Left ventricle myocardium inferior (tissue), 1 donor: Measurements from ENCODE around the gene VTI1A. TPM values are rescaled to one million over a fixed set of nuclear protein-coding genes. Genes with fewer than 3 reads are reported as not detected.

Source experiments
- DNase-seq: peaks from one replicate; pipeline ENCODE4 v3.0.0-alpha.2; 2020
- H3K27ac ChIP-seq: fragments of 200-600 bp; replicated peaks from 2 replicates; pipeline ENCODE4 v1.8.0; 2021
- H3K27me3 ChIP-seq: fragments of 200-600 bp; 2 replicates; pipeline ENCODE4 v1.8.0; 2021; ENCODE audit warnings: low read depth
- H3K36me3 ChIP-seq: fragments of 200-600 bp; 2 replicates; pipeline ENCODE4 v1.8.0; 2021
- H3K4me1 ChIP-seq: fragments of 200-600 bp; 2 replicates; pipeline ENCODE4 v1.8.0; 2021
- H3K4me3 ChIP-seq: fragments of 200-600 bp; 2 replicates; pipeline ENCODE4 v1.8.0; 2021; ENCODE audit warnings: mild to moderate bottlenecking, moderate library complexity
- H3K9me3 ChIP-seq: fragments of 200-600 bp; replicated peaks from 2 replicates; pipeline ENCODE4 v1.8.0; 2021
- intact Hi-C: fragments of 100-400 bp; cut with micrococcal nuclease; formaldehyde crosslinking; loops from one replicate; pipeline ENCODE4 v1.11.0; 2022
- total RNA-seq: library from RNA; stranded (reverse); fragmentation: NEBNext Ultra II Directional; extraction: Animal tissue kit (Norgen Biotek cat#: 25700); gene quantifications from one replicate; pipeline ENCODE4 v1.2.1, GENCODE V29; 2021
- TF ChIP-seq, protein P1 (sequence below): fragments of 200-600 bp; IDR thresholded peaks from 2 replicates; pipeline ENCODE4 v1.8.0; 2021; ENCODE audit warnings: antibody characterized with exemption, mild to moderate bottlenecking, borderline replicate concordance
- donor health status: DM: no; HTN: yes; CAD: no; lungs with severe emphysema.

VTI1A gene
- total RNA-seq, 1 donor from 2014 or later = 20.5 TPM

DNA sequence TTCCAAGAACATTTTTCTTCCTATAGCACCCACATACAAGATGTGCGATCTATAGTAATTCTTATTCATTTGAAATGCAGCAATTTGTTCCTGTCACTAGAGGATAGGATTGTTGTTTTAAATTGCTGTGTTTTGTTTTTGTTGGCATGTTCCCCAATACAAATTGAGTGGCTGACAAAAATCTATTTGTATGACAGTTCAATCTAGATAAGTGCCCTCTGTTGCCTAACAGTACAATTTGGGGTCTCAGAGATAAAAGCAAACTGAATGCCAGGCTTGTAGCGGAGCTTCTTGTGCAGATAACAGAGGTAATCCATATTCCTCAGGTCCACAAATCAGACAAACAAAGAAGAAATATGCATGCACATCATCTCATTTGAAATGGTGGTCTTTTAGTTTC is 68.8 kb downstream of the VTI1A start:
- intact Hi-C loops = no loop called here
- Histone ChIP-seq H3K4me3 (no peak overlapping the region), H3K9me3 (no peaks in the 10 kb centered on the region), H3K36me3 (no peaks in the 10 kb centered on the region), H3K27me3 (no peaks in the 10 kb centered on the region), H3K4me1 (no peaks in the 10 kb centered on the region), H3K27ac (no peak overlapping the region)
- no peak for DNase-seq
- TF ChIP-seq, protein P1, sequence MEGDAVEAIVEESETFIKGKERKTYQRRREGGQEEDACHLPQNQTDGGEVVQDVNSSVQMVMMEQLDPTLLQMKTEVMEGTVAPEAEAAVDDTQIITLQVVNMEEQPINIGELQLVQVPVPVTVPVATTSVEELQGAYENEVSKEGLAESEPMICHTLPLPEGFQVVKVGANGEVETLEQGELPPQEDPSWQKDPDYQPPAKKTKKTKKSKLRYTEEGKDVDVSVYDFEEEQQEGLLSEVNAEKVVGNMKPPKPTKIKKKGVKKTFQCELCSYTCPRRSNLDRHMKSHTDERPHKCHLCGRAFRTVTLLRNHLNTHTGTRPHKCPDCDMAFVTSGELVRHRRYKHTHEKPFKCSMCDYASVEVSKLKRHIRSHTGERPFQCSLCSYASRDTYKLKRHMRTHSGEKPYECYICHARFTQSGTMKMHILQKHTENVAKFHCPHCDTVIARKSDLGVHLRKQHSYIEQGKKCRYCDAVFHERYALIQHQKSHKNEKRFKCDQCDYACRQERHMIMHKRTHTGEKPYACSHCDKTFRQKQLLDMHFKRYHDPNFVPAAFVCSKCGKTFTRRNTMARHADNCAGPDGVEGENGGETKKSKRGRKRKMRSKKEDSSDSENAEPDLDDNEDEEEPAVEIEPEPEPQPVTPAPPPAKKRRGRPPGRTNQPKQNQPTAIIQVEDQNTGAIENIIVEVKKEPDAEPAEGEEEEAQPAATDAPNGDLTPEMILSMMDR = no peak

DNA sequence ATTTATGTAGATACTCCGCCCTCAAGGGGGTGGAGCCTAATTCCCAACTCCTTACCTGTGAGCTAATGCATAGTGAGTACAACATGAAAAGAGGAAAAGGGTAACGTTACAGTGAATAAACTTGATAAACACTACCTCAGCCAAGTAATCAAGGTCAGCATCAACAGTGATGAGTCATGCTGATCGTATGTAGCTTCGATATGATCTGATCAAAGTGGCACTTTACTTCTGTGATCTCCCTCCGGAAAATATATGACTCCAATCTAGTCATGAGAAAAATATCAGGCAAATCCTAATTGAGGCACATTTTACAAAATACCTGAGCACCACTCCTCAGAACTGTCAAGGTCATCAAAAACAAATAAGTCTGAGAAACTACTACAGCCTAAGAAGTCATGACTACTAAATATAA is 70.4 kb downstream of the VTI1A start:
- intact Hi-C loops = no loop called here

GRCh38 chr10:112519133-112519761 is 72.2 kb downstream of the VTI1A start:
- intact Hi-C loops = no loop called here
- H3K36me3 ChIP-seq = no peaks in the 10 kb centered on the region
- TF ChIP-seq, protein P1 = no peak

More for the DNA sequence above, 70.4 kb downstream of the VTI1A start:
- H3K27me3 ChIP-seq = no peaks in the 10 kb centered on the region
- H3K9me3 ChIP-seq = no peaks in the 10 kb centered on the region
- TF ChIP-seq, protein P1 = no peak
- no peak overlapping the region for H3K27ac ChIP-seq
- H3K4me3 ChIP-seq = no peak overlapping the region
- no peak for DNase-seq
- no peaks in the 10 kb centered on the region for H3K4me1 ChIP-seq
- H3K36me3 ChIP-seq = no peaks in the 10 kb centered on the region

GRCh38 chr10:112520914-112521313 is 73.9 kb downstream of the VTI1A start:
- Histone ChIP-seq H3K4me1 (no peaks in the 10 kb centered on the region), H3K27ac (no peak overlapping the region), H3K36me3 (no peaks in the 10 kb centered on the region), H3K4me3 (no peak overlapping the region), H3K27me3 (no peaks in the 10 kb centered on the region), H3K9me3 (no peaks in the 10 kb centered on the region)
- no peak for DNase-seq
- intact Hi-C loops = no loop called here
- TF ChIP-seq, protein P1 = no peak

More at GRCh38 chr10:112519133-112519761, 72.2 kb downstream of the VTI1A start:
- DNase-seq = no peak
- H3K4me3 ChIP-seq = no peak overlapping the region
- no peaks in the 10 kb centered on the region for H3K27me3 ChIP-seq
- no peak overlapping the region for H3K27ac ChIP-seq
- H3K4me1 ChIP-seq = no peaks in the 10 kb centered on the region
- no peaks in the 10 kb centered on the region for H3K9me3 ChIP-seq

- H3K4me3 ChIP-seq = no peak overlapping the region
- no peak overlapping the region for H3K27ac ChIP-seq
- DNase-seq = no peak
- no peaks in the 10 kb centered on the region for H3K4me1 ChIP-seq
- no peaks in the 10 kb centered on the region for H3K9me3 ChIP-seq
- no peaks in the 10 kb centered on the region for H3K36me3 ChIP-seq
- intact Hi-C loops = no loop called here
- H3K27me3 ChIP-seq = no peaks in the 10 kb centered on the region
- TF ChIP-seq, protein P1 = no peak
These were observed 77.6 kb downstream of the VTI1A start for GRCh38 chr10:112524641-112525040.
